Fibroblast of mammary gland (primary cell): Measurements from ENCODE around the gene CORO2B.

Experiments
- DNase-seq: peaks from one replicate; pipeline ENCODE4 v3.0.0-alpha.2; 2010; ENCODE audit warnings: low read depth
- H3K4me3 ChIP-seq: 2 replicates; pipeline ENCODE4 v1.5.1; 2011; ENCODE audit warnings: low read depth, mild to moderate bottlenecking, low read length, moderate library complexity; ENCODE audit not compliant: control insufficient read depth
- CTCF ChIP-seq: conservative IDR thresholded peaks from 2 replicates; pipeline ENCODE4 v1.5.1; 2011; ENCODE audit warnings: low read depth, low read length, inconsistent platforms; ENCODE audit not compliant: control insufficient read depth, insufficient read depth

Gene CORO2B

GRCh38 chr15:68618908-68619698 is 40.3 kb downstream of the CORO2B start:
- no peak for TF ChIP-seq CTCF
- no peak overlapping the region for H3K4me3 ChIP-seq
- peak; percentile 57 for DNase-seq

- no peak overlapping the region for H3K4me3 ChIP-seq
- DNase-seq = peak; percentile 97
- TF ChIP-seq CTCF = no peak
Observed at GRCh38 chr15:68620721-68621527, 42.1 kb downstream of the CORO2B start.

GRCh38 chr15:68621535-68621934 is 42.7 kb downstream of the CORO2B start:
- no peak for TF ChIP-seq CTCF
- no peak for DNase-seq
- no peak overlapping the region for H3K4me3 ChIP-seq

GRCh38 chr15:68623301-68623892 is 44.6 kb downstream of the CORO2B start:
- H3K4me3 ChIP-seq = no peak overlapping the region
- peak; percentile 72 for DNase-seq
- TF ChIP-seq CTCF = no peak

- no peak for DNase-seq
- H3K4me3 ChIP-seq = no peak overlapping the region
- no peak for TF ChIP-seq CTCF
Observed at GRCh38 chr15:68625853-68626252, 47.1 kb downstream of the CORO2B start.

- no peak overlapping the region for H3K4me3 ChIP-seq
- no peak for DNase-seq
- TF ChIP-seq CTCF = no peak
Observed at GRCh38 chr15:68626283-68626682, 47.5 kb downstream of the CORO2B start.
